Stimulated activated CD8-positive, alpha-beta memory T cell treated with anti-CD3 and anti-CD28 coated beads, Interleukin-7, amount 100 ng/mL, for 48 hours (primary cell): ENCODE data around the gene HSPBP1.

ENCODE experiments used
- DNase-seq, 2 donors: peaks; one replicate each; pipeline ENCODE4 v3.0.0-alpha.2; 2020; ENCODE audit warnings: low read depth in 1 of 2; ENCODE audit errors: extremely low read depth in 1 of 2

The HSPBP1 gene

DNA sequence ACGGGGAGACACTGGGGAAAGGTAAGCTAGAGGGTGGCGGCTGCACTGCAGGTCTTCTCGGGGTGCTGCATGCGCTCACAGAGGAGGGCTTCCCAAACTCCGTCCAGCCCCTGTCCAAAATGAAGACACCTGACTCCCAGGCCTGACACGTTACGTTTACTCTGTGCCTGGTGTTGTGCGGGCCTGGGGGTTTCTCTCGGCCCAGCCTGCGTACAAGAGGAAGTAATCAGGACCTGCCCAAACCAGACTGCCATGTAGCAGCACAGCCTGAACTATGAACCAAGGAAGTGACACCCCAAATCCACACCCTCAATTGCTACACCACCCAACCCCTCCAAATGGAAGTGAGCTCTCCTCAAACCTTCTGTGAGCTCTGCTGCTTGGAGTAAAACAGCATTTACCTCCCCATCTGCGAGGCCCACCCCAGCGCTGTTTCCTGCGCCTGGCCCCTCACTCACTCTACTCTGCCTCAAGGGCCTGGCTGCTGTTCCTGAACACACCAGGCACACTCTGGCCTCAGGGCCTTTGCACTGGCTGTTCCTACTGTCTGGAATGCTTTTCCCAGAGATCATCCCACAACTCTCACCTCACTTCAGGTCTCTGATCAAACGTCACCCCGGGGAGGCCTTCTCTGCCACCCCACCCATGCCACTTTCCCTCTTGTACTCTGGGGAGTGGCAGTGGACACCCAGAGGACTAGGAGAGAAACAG, 3.0 kb downstream of the HSPBP1 start:
- no peak for DNase-seq

GRCh38 chr19:55275851-55276719, 3.8 kb downstream of the HSPBP1 start:
- DNase-seq = no peak

- DNase-seq = no peak
Measured at GRCh38 chr19:55273978-55274707, 5.8 kb downstream of the HSPBP1 start.

GRCh38 chr19:55272142-55272541, 7.8 kb downstream of the HSPBP1 start:
- DNase-seq = no peak

GRCh38 chr19:55270172-55270942, 9.6 kb downstream of the HSPBP1 start:
- DNase-seq = no peak

- no peak for DNase-seq
Measured at GRCh38 chr19:55269299-55269698, 10.6 kb downstream of the HSPBP1 start.

DNA sequence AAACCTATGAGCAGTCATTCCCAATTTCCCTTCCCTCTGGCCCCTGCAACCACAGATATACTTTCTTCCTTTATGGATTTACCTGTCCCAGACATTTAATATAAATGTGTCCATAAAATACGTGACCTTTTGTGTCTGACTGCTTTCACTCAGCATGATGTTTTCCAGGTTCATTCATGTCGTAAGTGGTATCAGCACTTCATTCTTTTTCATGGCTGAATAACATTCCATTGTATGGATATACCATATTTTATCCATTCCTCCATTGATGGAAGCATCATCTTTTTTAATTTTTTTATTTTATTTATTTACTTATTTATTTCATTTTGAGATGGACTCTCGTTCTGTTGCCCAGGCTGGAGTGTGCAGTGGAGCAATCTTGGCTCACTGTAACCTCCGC, 13.1 kb downstream of the HSPBP1 start:
- no peak for DNase-seq

DNA sequence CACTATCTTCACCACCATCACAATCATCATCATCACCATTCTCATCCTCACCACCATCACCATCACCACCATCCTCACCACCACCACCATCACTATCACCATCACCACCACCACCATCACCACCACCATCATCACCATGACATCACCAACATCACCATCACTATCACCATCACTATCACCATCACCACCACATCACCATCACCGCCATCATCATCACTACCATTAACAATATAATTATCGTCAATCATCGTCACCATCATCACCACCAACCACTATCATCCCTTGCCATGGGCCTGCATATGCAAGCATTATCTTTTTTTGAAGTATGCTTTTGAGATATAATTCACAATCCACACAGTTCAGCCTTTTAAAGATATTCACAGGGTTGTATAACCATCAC, 13.5 kb downstream of the HSPBP1 start:
- no peak for DNase-seq

GRCh38 chr19:55265723-55266386, 14.1 kb downstream of the HSPBP1 start:
- DNase-seq = no peak

- DNase-seq = no peak
Measured at GRCh38 chr19:55265173-55265572, 14.7 kb downstream of the HSPBP1 start.

GRCh38 chr19:55264531-55264930, 15.4 kb downstream of the HSPBP1 start:
- DNase-seq = no peak

- DNase-seq = no peak
Measured at GRCh38 chr19:55262359-55262758, 17.6 kb downstream of the HSPBP1 start.

DNA sequence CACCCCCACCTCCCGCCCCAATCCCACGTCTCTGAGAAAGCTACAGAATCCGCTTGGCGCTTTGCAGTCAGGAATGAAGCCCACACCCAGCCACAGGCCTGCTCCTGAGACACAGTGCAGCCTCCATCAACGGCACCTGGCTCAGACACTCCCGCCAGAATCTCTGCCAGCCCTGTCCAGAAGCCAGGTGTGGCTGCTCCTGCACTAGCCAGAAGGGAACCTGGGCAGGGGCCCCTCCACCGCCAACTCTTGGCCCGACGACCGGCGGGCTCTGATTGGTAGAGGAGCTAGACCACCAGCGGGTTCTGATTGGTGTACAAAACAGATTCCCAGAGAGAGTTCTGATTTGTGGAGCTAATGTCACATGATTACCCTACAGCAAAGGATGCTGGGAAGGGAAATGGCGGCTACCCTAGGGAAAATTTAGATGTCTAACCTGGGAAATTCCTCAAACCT, 18.2 kb downstream of the HSPBP1 start:
- DNase-seq = no peak

DNA sequence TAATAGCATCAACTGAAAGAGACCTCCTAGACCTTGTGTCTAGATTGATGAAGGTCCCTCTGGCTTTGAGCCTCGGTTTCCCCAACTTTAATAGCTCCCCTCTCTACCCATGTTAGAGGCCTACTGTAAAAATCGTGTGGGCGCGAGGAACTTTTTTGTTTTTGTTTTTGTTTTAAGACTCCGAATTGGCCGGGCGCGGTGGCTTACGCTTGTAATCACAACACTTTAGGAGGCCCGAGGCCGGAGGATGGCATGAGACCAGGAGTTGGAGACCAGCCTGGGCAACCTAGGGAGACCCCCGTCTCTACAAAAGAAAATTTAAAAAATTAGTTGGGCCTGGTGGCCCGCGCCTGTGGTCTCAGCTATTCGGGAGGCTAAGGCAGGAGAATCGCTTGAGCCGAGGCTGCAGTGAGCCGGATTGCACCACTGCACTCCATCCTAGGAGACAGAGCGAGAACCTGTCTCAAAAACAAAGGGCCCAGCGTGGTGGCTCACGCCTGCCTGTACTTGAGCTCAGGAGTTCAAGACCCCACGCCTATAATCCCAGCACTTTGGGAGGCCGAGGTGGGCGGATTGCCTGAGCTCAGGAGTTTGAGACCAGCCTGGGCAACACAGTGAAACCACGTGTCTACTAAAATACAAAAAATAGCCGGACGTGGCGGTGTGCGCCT, 20.2 kb downstream of the HSPBP1 start:
- no peak for DNase-seq

- DNase-seq = peak; percentile 88 to 94
Measured at GRCh38 chr19:55258828-55259539, 20.9 kb downstream of the HSPBP1 start, which contains the start of gene PPP6R1. Gene PPP6R1, minus strand, starts transcription at chr19:55259017. Its CDS starts 11,914 bp downstream, at chr19:55247103.

DNA sequence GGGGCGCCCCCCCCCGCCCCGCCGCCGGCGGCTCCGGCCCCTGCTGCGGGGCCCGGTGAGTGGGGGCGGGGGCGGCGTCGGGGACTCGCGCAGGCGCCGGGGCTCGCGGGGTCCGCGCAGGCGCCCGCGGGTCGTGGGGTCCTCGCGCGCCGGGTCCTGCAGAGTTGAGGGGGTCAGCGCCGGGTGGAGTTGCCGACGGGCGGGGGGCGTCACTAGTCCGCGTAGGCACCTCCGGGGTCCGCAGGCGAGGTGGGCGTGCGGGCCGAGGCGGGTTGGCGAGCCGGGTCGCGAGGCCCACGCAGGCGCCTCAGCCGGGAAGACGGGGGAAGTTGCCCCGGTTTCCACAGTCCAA, 21.5 kb downstream of the HSPBP1 start:
- DNase-seq = no peak

DNA sequence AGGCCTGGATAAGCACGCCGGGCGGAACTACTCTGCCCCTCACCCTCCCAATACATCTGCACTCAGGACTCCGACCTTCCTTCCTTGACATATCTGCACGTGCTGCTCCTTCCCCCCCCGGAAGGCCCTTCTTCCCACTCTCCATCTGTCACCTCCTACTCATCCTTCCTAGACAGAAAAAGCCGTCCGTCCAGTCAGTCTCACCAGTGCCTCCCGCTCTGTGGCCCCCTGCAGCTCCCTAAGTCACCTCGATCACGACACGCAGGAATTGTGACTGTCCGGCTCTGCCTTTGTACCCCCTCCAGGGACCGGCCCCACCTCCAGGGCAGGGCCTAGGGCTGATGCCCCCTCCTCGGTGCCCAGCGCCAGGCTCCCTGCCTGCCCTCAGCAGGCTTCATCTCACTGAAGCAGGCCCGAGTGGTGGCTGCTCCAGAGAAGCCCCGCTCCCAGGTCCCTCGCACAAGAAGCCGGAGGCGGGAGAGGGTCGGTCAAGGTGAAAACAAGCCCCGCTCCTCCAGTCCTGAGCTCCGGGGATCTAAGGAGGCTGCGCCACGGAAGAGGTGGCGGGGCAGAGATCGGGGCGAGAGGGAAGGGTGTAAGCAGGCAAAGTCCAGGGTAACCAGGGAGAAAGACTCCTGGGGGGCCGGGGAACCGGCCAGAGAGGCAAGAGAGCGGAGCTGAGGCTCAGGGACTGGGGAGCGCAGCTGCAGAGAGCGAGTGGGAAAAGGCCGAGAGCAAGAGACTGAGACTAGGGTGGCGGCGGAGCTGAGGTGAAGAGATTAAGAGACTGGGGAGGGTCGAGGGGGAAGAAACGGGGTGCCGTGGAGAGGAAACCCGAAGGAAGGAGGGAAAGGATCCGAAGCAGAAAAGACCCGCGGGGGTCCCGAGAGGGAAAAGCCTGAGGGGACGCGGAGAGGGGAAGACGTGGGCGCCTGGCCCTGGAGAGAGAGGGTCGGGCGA, 22.2 kb downstream of the HSPBP1 start:
- no peak for DNase-seq
